ENCODE data around the gene MIR17HG. TPM values are rescaled to one million over a fixed set of nuclear protein-coding genes. Genes with fewer than 3 reads are reported as not detected.

MIR17HG gene
- polyA plus RNA-seq, 3 donors: 1.4 to 2.7 (median 2.4) TPM

GRCh38 chr13:91359111-91359510 is 11.6 kb downstream of the MIR17HG start:
- 81 to 87% (median 82%) methylated on average over 4 of the region's 4 CpGs for WGBS, 3 donors
- H3K27ac ChIP-seq (ENCODE audit: low read depth, low read length): no peak overlapping the region

GRCh38 chr13:91359631-91360030 is 12.1 kb downstream of the MIR17HG start:
- WGBS, 3 donors: 54 to 76% (median 70%) methylated on average over 3 of the region's 3 CpGs
- no peak overlapping the region for H3K27ac ChIP-seq (ENCODE audit: low read depth, low read length)

GRCh38 chr13:91360246-91360751 is 12.8 kb downstream of the MIR17HG start:
- H3K27ac ChIP-seq (ENCODE audit: low read depth, low read length): no peak overlapping the region
- WGBS, 3 donors: 89 to 94% (median 92%) methylated on average over 4 of the region's 4 CpGs

- 30 to 97% (median 93%) methylated on average over 1 of the region's 1 CpG for WGBS, 3 donors
Measured at GRCh38 chr13:91361755-91362271, 14.3 kb downstream of the MIR17HG start.

GRCh38 chr13:91362908-91363307 is 15.4 kb downstream of the MIR17HG start:
- H3K27ac ChIP-seq (ENCODE audit: low read depth, low read length): no peak overlapping the region
- 70 to 93% (median 77%) methylated on average over 1 of the region's 1 CpG for WGBS, 3 donors

More at GRCh38 chr13:91361755-91362271, 14.3 kb downstream of the MIR17HG start:
- no peak overlapping the region for H3K27ac ChIP-seq (ENCODE audit: low read depth, low read length)

- 46 to 98% (median 96%) methylated on average over 1 of the region's 1 CpG for WGBS, 3 donors
- no peak overlapping the region for H3K27ac ChIP-seq (ENCODE audit: low read depth, low read length)
Measured at GRCh38 chr13:91368101-91368500, 20.6 kb downstream of the MIR17HG start.

GRCh38 chr13:91368676-91369440 is 21.4 kb downstream of the MIR17HG start:
- WGBS, 3 donors: 74 to 87% (median 80%) methylated on average over 3 of the region's 3 CpGs
- no peak overlapping the region for H3K27ac ChIP-seq (ENCODE audit: low read depth, low read length)

- no peak overlapping the region for H3K27ac ChIP-seq (ENCODE audit: low read depth, low read length)
- 51 to 59% (median 51%) methylated on average over 3 of the region's 3 CpGs for WGBS, 3 donors
Measured at GRCh38 chr13:91369441-91369831, 21.9 kb downstream of the MIR17HG start.

GRCh38 chr13:91370501-91370900 is 23.0 kb downstream of the MIR17HG start:
- H3K27ac ChIP-seq (ENCODE audit: low read depth, low read length): no peak overlapping the region
- WGBS, 3 donors: 87 to 99% (median 95%) methylated on average over 2 of the region's 2 CpGs

- H3K27ac ChIP-seq (ENCODE audit: low read depth, low read length): no peak overlapping the region
- 49 to 64% (median 50%) methylated on average over 3 of the region's 3 CpGs for WGBS, 3 donors
Measured at GRCh38 chr13:91372911-91373310, 25.4 kb downstream of the MIR17HG start.

- WGBS, 3 donors: 82 to 85% (median 84%) methylated on average over 4 of the region's 4 CpGs
- no peak overlapping the region for H3K27ac ChIP-seq (ENCODE audit: low read depth, low read length)
Measured at GRCh38 chr13:91375116-91375729, 27.7 kb downstream of the MIR17HG start.

- H3K27ac ChIP-seq (ENCODE audit: low read depth, low read length): no peak overlapping the region
Measured at GRCh38 chr13:91381371-91381770, 33.9 kb downstream of the MIR17HG start.

GRCh38 chr13:91383836-91384235 is 36.3 kb downstream of the MIR17HG start:
- no peak overlapping the region for H3K27ac ChIP-seq (ENCODE audit: low read depth, low read length)
- WGBS, 3 donors: 76 to 84% (median 81%) methylated on average over 4 of the region's 4 CpGs

GRCh38 chr13:91384896-91385295 is 37.4 kb downstream of the MIR17HG start:
- H3K27ac ChIP-seq (ENCODE audit: low read depth, low read length): no peak overlapping the region
- WGBS, 3 donors: 69 to 79% (median 72%) methylated on average over 2 of the region's 2 CpGs

GRCh38 chr13:91389186-91389585 is 41.7 kb downstream of the MIR17HG start:
- H3K27ac ChIP-seq (ENCODE audit: low read depth, low read length): no peak overlapping the region
- WGBS, 3 donors: 76 to 87% (median 79%) methylated on average over 2 of the region's 2 CpGs

- 90 to 98% (median 96%) methylated on average over 1 of the region's 1 CpG for WGBS, 3 donors
Measured at GRCh38 chr13:91397595-91397994, 50.1 kb downstream of the MIR17HG start.

GRCh38 chr13:91398413-91399188 is 51.1 kb downstream of the MIR17HG start, which contains the start of gene GPC5:
Gene GPC5, plus strand, starts transcription at chr13:91398621.
- WGBS, 3 donors: 1% methylated on average over 65 to 76 of the region's 76 CpGs
- H3K27ac ChIP-seq (ENCODE audit: low read depth, low read length): no peak within 1 kb of the TSS

More at GRCh38 chr13:91397595-91397994, 50.1 kb downstream of the MIR17HG start:
- H3K27ac ChIP-seq (ENCODE audit: low read depth, low read length): no peak overlapping the region

GRCh38 chr13:91399189-91400062 is 51.9 kb downstream of the MIR17HG start:
- H3K27ac ChIP-seq (ENCODE audit: low read depth, low read length): no peak overlapping the region
- WGBS, 3 donors: 16 to 27% (median 21%) methylated on average over 43 to 44 of the region's 44 CpGs

Measured in adipose tissue (tissue), 3 donors.